Endothelial cell of umbilical vein (primary cell): ENCODE data around the gene WDR38.

Source experiments
- EZH2 ChIP-seq: IDR thresholded peaks from 2 replicates; pipeline ENCODE4 v1.6.1; 2012; ENCODE audit warnings: borderline replicate concordance, low read depth, mild to moderate bottlenecking, moderate library complexity, low read length, inconsistent platforms; ENCODE audit not compliant: severe bottlenecking
- GATA2 ChIP-seq: IDR thresholded peaks from 2 replicates; pipeline ENCODE4 v1.7.0; 2011; ENCODE audit warnings: low read depth, mild to moderate bottlenecking, moderate library complexity, mixed read lengths, low read length; ENCODE audit not compliant: insufficient read length, insufficient read depth
- JUN ChIP-seq: IDR thresholded peaks from 2 replicates; pipeline ENCODE4 v1.6.1; 2011; ENCODE audit warnings: borderline replicate concordance, low read depth; ENCODE audit not compliant: insufficient read length, insufficient read depth
- MYC ChIP-seq: IDR thresholded peaks from one replicate; pipeline ENCODE4 v1.6.1; 2011; ENCODE audit warnings: mild to moderate bottlenecking, low read depth, low read length
- POLR2A ChIP-seq: IDR thresholded peaks from 2 replicates; pipeline ENCODE4 v1.6.1; 2012; ENCODE audit warnings: low read depth, mild to moderate bottlenecking, control low read depth, low read length
- POLR2AphosphoS5 ChIP-seq: IDR thresholded peaks from 2 replicates; pipeline ENCODE4 v1.6.1; 2012; ENCODE audit warnings: low read depth, mild to moderate bottlenecking, control low read depth, low read length, moderate library complexity; ENCODE audit not compliant: insufficient read depth
- TF ChIP-seq, protein P1 (sequence below), 2 donors: IDR thresholded peaks; 1 replicate in 1 of 2; 2 replicates in 1 of 2; pipeline ENCODE4 v1.5.1; 2011; ENCODE audit warnings: low read length in 2 of 2, mild to moderate bottlenecking in 2 of 2, moderate library complexity in 2 of 2, control low read depth in 1 of 2, inconsistent platforms in 1 of 2, low read depth in 1 of 2; ENCODE audit not compliant: insufficient read depth in 1 of 2; ENCODE audit errors: extremely low read depth in 1 of 2
- TF ChIP-seq, protein P2 (sequence below): IDR thresholded peaks from 2 replicates; pipeline ENCODE4 v1.6.1; 2011; ENCODE audit not compliant: insufficient read depth, insufficient read length

DNA sequence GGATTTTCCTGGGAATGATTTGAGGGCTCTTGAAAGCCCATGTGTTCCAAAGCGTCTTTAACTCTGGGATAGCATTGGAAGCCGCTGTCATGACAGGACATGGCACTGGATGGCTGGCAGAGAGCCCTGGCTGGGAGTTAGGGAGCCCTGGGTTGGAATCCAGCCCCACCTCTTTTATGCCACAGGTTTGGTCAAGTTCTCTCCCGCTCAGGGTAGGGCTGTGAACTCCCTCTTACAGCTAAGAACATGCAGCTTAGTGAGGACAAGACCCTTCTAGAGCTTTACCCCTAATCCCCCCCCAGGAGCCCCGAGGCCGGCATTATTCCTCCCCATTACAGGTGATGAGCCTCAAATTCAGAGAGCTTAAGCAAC lies 39.1 kb upstream of the WDR38 start:
- TF ChIP-seq, protein P1, sequence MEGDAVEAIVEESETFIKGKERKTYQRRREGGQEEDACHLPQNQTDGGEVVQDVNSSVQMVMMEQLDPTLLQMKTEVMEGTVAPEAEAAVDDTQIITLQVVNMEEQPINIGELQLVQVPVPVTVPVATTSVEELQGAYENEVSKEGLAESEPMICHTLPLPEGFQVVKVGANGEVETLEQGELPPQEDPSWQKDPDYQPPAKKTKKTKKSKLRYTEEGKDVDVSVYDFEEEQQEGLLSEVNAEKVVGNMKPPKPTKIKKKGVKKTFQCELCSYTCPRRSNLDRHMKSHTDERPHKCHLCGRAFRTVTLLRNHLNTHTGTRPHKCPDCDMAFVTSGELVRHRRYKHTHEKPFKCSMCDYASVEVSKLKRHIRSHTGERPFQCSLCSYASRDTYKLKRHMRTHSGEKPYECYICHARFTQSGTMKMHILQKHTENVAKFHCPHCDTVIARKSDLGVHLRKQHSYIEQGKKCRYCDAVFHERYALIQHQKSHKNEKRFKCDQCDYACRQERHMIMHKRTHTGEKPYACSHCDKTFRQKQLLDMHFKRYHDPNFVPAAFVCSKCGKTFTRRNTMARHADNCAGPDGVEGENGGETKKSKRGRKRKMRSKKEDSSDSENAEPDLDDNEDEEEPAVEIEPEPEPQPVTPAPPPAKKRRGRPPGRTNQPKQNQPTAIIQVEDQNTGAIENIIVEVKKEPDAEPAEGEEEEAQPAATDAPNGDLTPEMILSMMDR (IDR thresholded peaks at IDR 0.05; ENCODE audit: extremely low read depth in 1 of 2, insufficient read depth in 1 of 2, low read depth in 1 of 2, low read length in 2 of 2): no peak
- no peak for TF ChIP-seq MYC
- TF ChIP-seq, protein P2, sequence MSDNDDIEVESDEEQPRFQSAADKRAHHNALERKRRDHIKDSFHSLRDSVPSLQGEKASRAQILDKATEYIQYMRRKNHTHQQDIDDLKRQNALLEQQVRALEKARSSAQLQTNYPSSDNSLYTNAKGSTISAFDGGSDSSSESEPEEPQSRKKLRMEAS: no peak
- no peak for TF ChIP-seq POLR2A
- TF ChIP-seq EZH2: no peak
- TF ChIP-seq POLR2AphosphoS5: no peak
- no peak for TF ChIP-seq JUN
- no peak for TF ChIP-seq GATA2
